ENCODE data around the gene CXXC5.
"Not testable (repeated sequence)": the region's sequence is repeated elsewhere in the genome, so short reads cannot be mapped to it uniquely, and the experiment has no call there.

DNA sequence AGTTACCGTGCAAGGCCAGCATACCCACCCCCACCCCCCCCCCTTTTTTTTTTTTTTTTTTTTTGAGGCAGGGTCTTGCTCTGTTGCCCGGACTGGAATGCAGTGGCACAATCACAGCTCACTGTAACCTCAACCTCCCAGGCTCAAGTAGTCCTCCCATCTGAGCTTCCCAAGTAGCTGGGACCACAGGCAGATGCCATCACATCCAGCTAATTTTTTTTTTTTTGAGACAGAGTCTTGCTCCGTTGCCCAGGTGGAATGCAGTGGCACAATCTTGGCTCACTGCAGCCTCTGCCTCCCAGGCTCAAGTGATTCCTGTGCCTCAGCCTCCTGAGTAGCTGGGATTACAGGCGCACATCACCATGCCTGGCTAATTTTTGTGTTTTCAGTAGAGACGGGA, 22.8 kb upstream of the CXXC5 start:
- TF ChIP-seq EZH2 (IDR thresholded peaks at IDR 0.05; ENCODE audit: insufficient read depth, poor library complexity, severe bottlenecking); EZH2phosphoT487 (IDR thresholded peaks at IDR 0.05; ENCODE audit: insufficient read depth, low read depth): not testable (repeated sequence)

Measured in GM23248 (cell line).